Left ventricle myocardium superior (tissue), 1 donor: ENCODE results near the gene FBXW12. TPM values are rescaled to one million over a fixed set of nuclear protein-coding genes. Genes with fewer than 3 reads are reported as not detected.
"Not testable (repeated sequence)": the region's sequence is repeated elsewhere in the genome, so short reads cannot be mapped to it uniquely, and the experiment has no call there.

Source experiments
- ATAC-seq: fragments of 200-7000 bp; cut with Tn5 transposase; one replicate; pipeline ENCODE4 v1.9.1; 2020; ENCODE audit warnings: mild to moderate bottlenecking, moderate library complexity
- DNase-seq: peaks from one replicate; pipeline ENCODE4 v3.0.0-alpha.2; 2020
- intact Hi-C: fragments of 100-400 bp; cut with micrococcal nuclease; formaldehyde crosslinking; loops from one replicate; pipeline ENCODE4 v1.11.0; 2022
- total RNA-seq: library from RNA; stranded (reverse); fragmentation: NEBNext Ultra II Directional; extraction: Animal tissue kit (Norgen Biotek cat#: 25700); gene quantifications from one replicate; pipeline ENCODE4 v1.2.1, GENCODE V29; 2021
- donor health status: DM: no; HTN: yes; CAD: no; lungs with severe emphysema.

Gene FBXW12
- total RNA-seq, 1 donor from 2014 or later = not detected

- no peak for ATAC-seq
- no peak for DNase-seq
- intact Hi-C loops = no loop called here
These were observed 2.2 kb upstream of the FBXW12 start for GRCh38 chr3:48369693-48370332.

GRCh38 chr3:48370333-48370713 lies 1.7 kb upstream of the FBXW12 start:
- ATAC-seq (no peak), DNase-seq (no peak)
- intact Hi-C loops = no loop called here

- intact Hi-C loops = no loop called here
- DNase-seq = no peak
- no peak for ATAC-seq
These were observed 355 bp downstream of the FBXW12 start for GRCh38 chr3:48372377-48372770.

GRCh38 chr3:48372862-48373435 lies 930 bp downstream of the FBXW12 start:
- DNase-seq (no peak), ATAC-seq (no peak)
- intact Hi-C loops = no loop called here

GRCh38 chr3:48387634-48388033 lies 15.6 kb downstream of the FBXW12 start:
- ATAC-seq = no peak
- intact Hi-C loops = no loop called here
- no peak for DNase-seq

GRCh38 chr3:48388966-48389365 lies 16.9 kb downstream of the FBXW12 start:
- intact Hi-C loops = no loop called here
- DNase-seq (no peak), ATAC-seq (no peak)

DNA sequence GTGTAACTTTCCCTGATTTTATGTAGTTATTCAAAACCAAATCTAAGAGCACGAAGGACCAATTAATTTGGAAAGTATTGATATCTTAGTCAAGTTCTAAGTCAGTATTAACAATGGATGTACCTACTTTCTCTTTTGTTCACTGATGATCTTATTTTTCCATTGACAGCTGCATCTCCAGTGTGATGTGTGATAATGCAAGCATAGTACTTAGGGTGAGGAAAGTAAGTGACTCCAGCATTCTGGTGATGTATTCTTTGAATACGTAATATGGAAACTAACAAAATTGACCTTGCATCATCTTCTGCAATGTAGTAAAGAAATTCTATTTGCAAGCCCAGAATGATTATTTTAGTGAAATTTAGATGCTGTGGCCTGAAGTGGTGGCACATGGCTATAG lies 22.4 kb downstream of the FBXW12 start:
- DNase-seq (no peak), ATAC-seq (no peak)
- intact Hi-C loops = no loop called here

GRCh38 chr3:48395714-48396113 lies 23.7 kb downstream of the FBXW12 start:
- DNase-seq = no peak
- ATAC-seq = no peak
- intact Hi-C loops = loop anchor here (5.0 kb wide), 1 partner anchor 42 kb away; no protein-coding TSS in a partner anchor

GRCh38 chr3:48397767-48398681 lies 26.0 kb downstream of the FBXW12 start:
- DNase-seq (no peak), ATAC-seq (no peak)
- intact Hi-C loops = loop anchor here (5.0 kb wide), 1 partner anchor 39 kb away; no protein-coding TSS in a partner anchor

GRCh38 chr3:48398701-48399386 lies 26.8 kb downstream of the FBXW12 start:
- no peak for DNase-seq
- no peak for ATAC-seq
- intact Hi-C loops = loop anchor here (5.0 kb wide), 1 partner anchor 38 kb away; no protein-coding TSS in a partner anchor

DNA sequence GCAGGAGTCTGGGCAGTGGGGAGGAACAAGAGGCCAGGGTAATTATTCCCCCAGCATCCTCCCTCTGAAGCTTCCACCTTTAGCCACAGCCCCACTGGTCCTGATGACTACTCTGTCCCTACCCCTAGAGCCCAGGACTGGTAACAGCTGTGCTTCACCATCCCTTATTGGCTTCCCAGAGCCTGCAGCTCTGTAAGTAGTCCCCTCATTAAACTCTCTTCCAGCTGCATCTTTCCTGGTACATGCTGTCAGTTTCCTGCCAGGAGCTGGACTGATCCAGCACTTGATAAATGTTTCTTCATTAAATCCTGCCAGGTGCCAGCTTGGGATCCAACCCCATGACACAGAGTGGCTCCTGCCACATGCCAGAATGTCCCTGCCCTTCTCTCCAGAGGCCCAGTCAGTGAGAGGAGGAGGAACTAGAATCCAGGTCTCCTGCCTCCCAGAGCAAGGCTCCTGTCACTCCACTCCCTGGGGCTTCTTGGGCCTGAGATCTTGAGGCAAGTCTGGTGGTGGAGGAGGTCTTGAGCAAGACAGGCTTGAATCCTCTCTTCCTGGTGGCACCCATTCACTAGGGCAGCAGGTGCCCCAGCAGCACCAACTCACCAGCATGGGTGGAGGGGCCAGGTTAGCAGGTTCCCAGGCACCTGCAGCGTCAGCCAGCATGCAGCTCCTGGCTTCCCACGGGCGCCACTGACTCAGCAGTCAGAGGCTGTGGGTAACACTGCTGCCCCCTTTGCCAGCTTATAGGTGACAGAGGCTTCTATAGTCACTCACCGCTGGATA lies 27.6 kb downstream of the FBXW12 start:
- ATAC-seq (no peak), DNase-seq (no peak)
- intact Hi-C loops = loop anchor here (5.0 kb wide), 1 partner anchor 38 kb away; no protein-coding TSS in a partner anchor

DNA sequence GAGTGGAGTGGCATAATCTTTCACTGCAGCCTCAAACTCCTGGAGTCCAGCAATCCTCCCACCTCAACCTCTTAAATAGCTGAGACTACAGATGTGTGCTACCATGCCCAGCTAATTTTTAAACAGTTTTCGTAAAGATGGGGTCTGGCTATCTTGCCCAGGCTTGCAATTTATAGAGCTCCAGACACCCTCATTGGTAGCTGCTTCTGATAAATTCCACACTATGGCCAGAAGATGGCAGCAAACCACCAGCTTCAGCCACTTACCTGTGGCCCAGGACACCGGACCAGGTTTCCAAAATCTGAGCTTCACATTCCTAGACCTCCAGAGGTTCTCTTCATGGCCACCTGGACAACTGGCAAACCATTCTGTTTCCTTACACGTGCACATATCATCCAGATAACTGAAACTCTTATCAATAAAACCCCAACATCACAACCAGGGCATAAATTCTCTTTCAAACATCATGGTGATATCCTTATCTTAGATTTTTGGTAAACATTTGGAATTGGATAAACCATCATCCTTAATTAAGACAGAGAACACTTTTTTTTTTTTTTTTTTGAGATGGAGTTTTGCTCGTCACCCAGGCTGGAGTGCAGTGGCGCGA lies 28.9 kb downstream of the FBXW12 start:
- intact Hi-C loops = no loop called here
- DNase-seq (no peak), ATAC-seq (peak; percentile 74)

DNA sequence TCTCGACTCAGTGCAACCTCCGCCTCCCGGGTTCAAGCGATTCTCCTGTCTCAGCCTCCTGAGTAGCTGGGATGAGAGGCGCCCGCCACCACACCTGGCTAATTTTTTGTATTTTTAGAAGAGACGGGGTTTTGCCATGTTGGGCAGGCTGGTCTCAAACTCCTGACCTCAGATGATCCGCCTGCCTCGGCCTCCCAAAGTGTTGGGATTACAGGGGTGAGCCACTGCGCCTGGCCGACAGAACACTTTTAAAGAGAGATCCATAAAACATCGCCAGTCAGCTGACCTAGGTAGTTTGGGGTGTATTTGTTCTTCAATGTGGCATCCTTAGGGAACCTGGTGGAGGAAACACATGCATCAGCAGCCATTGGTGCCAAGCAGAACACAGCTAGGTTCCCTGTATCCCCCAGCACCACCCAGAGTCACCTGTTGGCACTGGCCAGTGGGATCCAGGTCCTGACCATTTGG lies 29.4 kb downstream of the FBXW12 start:
- ATAC-seq, DNase-seq, intact Hi-C loops: not testable (repeated sequence)

DNA sequence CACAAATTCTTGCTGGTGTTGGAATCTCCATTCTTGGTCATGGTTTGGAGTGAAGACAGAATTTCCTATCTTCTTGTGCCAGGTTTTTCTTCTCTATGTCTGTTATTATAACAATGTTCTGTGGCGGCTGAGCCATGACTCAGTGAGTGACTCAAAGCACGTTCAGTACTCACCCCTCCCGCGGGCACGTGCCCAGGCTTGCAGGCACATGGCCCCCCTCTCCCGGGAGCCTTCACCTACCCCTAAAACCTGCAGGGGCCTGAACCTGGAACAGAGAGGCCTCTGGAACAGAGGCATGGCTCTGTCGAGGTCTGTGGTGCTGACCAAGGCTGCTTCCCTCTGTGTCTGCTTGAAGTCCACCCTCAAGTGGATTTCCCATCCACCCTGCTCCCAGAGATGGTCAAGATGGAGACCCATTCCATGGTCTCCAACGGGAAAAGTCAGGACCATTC lies 30.3 kb downstream of the FBXW12 start:
- intact Hi-C loops = no loop called here
- ATAC-seq = peak; percentile 60
- DNase-seq = peak; percentile 65

DNA sequence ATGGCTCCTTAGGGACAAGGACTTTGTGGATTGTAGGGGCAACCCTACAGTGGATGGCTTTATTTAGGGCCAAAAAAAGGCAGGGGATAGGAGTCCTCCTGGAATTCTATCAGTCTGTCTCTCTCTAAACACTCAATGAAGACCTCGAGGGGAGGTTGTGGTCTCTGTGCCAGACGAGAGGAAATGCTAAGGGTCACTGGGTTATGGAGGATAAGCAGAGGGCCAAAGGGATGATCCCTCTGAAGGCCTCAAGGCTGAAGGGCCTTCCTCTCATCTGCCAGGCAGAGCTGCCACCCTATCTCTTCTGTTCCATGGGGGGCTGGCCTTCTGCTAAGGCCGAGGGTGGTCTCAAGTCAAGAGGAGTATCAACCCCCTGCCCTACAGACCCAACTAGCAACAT lies 30.9 kb downstream of the FBXW12 start:
- DNase-seq (no peak), ATAC-seq (no peak)
- intact Hi-C loops = no loop called here

- DNase-seq = no peak
- intact Hi-C loops = no loop called here
- no peak for ATAC-seq
These were observed 31.8 kb downstream of the FBXW12 start for GRCh38 chr3:48403533-48404439.
